ENCODE results near the gene PLPPR1.

- TF ChIP-seq CTCF (conservative IDR thresholded peaks at IDR 0.05; ENCODE audit: low read depth, low read length) (no peak), POLR2A (IDR thresholded peaks at IDR 0.05; ENCODE audit: low read depth, low read length) (no peak), RFX5 (IDR thresholded peaks at IDR 0.05; ENCODE audit: low read depth, low read length) (no peak)
These were observed 172.3 kb downstream of the PLPPR1 start for GRCh38 chr9:101200852-101201251.
